Parathyroid adenoma (tissue), 2 donors: ENCODE measurements around the gene MARCHF11.

Source experiments
- H2AFZ ChIP-seq: fragments of 300-600 bp; sonication (generic); one replicate; pipeline ENCODE4 v1.7.0; 2017; ENCODE audit warnings: antibody characterized with exemption, mild to moderate bottlenecking
- H3K27ac ChIP-seq: fragments of 300-600 bp; sonication (generic); one replicate; pipeline ENCODE4 v1.7.0; 2017
- H3K27me3 ChIP-seq: fragments of 300-600 bp; sonication (generic); one replicate; pipeline ENCODE4 v1.7.0; 2017; ENCODE audit warnings: low read length; ENCODE audit not compliant: control insufficient read depth, insufficient read depth
- H3K36me3 ChIP-seq: fragments of 300-600 bp; sonication (generic); one replicate; pipeline ENCODE4 v1.7.0; 2017; ENCODE audit warnings: low read length; ENCODE audit not compliant: control insufficient read depth, insufficient read depth
- H3K4me1 ChIP-seq: fragments of 300-600 bp; sonication (generic); one replicate; pipeline ENCODE4 v1.7.0; 2017; ENCODE audit warnings: control low read depth
- H3K4me2 ChIP-seq: fragments of 300-600 bp; sonication (generic); one replicate; pipeline ENCODE4 v1.7.0; 2017; ENCODE audit warnings: low read length
- H3K4me3 ChIP-seq: fragments of 300-600 bp; sonication (generic); one replicate; pipeline ENCODE4 v1.7.0; 2017; ENCODE audit warnings: low read depth, low read length
- H3K79me2 ChIP-seq: fragments of 300-600 bp; sonication (generic); one replicate; pipeline ENCODE4 v1.7.0; 2017; ENCODE audit warnings: control low read depth
- H3K9ac ChIP-seq: fragments of 300-600 bp; sonication (generic); one replicate; pipeline ENCODE4 v1.7.0; 2017; ENCODE audit warnings: mild to moderate bottlenecking
- H3K9me3 ChIP-seq: fragments of 300-600 bp; sonication (generic); one replicate; pipeline ENCODE4 v1.7.0; 2017; ENCODE audit warnings: low read length; ENCODE audit not compliant: control insufficient read depth
- CTCF ChIP-seq: fragments of 300-600 bp; sonication (generic); IDR thresholded peaks from one replicate; pipeline ENCODE4 v1.7.0; 2017; ENCODE audit warnings: antibody characterized with exemption, mild to moderate bottlenecking
- donor health status: primary hyperparathyroidism.

Gene MARCHF11

GRCh38 chr5:16033187-16033925 lies 146.2 kb downstream of the MARCHF11 start:
- Histone ChIP-seq H3K36me3 (no peaks in the 10 kb centered on the region), H3K4me2 (no peak overlapping the region), H3K79me2 (no peaks in the 10 kb centered on the region), H3K27ac (no peak overlapping the region), H3K9me3 (no peaks in the 10 kb centered on the region), H2AFZ (no peak overlapping the region), H3K4me1 (no peaks in the 10 kb centered on the region), H3K27me3 (no peaks in the 10 kb centered on the region), H3K4me3 (no peak overlapping the region), H3K9ac (no peak overlapping the region)
- TF ChIP-seq CTCF: no peak

- Histone ChIP-seq H3K27me3 (no peaks in the 10 kb centered on the region), H3K36me3 (no peaks in the 10 kb centered on the region), H3K4me2 (no peak overlapping the region), H3K9ac (no peak overlapping the region), H3K27ac (no peak overlapping the region), H3K9me3 (no peaks in the 10 kb centered on the region), H3K4me1 (no peaks in the 10 kb centered on the region), H3K4me3 (no peak overlapping the region), H3K79me2 (no peaks in the 10 kb centered on the region), H2AFZ (no peak overlapping the region)
- no peak for TF ChIP-seq CTCF
Measured at GRCh38 chr5:16028708-16029107, 150.9 kb downstream of the MARCHF11 start.

- Histone ChIP-seq H3K4me1 (no peaks in the 10 kb centered on the region), H3K79me2 (no peaks in the 10 kb centered on the region)
- TF ChIP-seq CTCF: no peak
Measured at GRCh38 chr5:16025681-16026080, 153.9 kb downstream of the MARCHF11 start.

GRCh38 chr5:16018970-16019369 lies 160.6 kb downstream of the MARCHF11 start:
- no peak overlapping the region for H3K9ac ChIP-seq
- H3K4me1 ChIP-seq: no peaks in the 10 kb centered on the region
- H3K4me3 ChIP-seq: no peak overlapping the region
- no peak for TF ChIP-seq CTCF
- H3K27ac ChIP-seq: no peak overlapping the region
- H3K79me2 ChIP-seq: no peaks in the 10 kb centered on the region
- no peak overlapping the region for H2AFZ ChIP-seq
- H3K27me3 ChIP-seq: no peaks in the 10 kb centered on the region
- no peaks in the 10 kb centered on the region for H3K9me3 ChIP-seq
- H3K36me3 ChIP-seq: no peaks in the 10 kb centered on the region
- no peak overlapping the region for H3K4me2 ChIP-seq

More at GRCh38 chr5:16025681-16026080, 153.9 kb downstream of the MARCHF11 start:
- Histone ChIP-seq H3K36me3 (no peaks in the 10 kb centered on the region), H3K27ac (no peak overlapping the region), H3K27me3 (no peaks in the 10 kb centered on the region), H3K9ac (no peak overlapping the region), H3K4me2 (no peak overlapping the region), H2AFZ (no peak overlapping the region), H3K9me3 (no peaks in the 10 kb centered on the region), H3K4me3 (no peak overlapping the region)

GRCh38 chr5:16017720-16018119 lies 161.9 kb downstream of the MARCHF11 start:
- Histone ChIP-seq H3K4me1 (no peaks in the 10 kb centered on the region), H3K27me3 (no peaks in the 10 kb centered on the region), H3K9me3 (no peaks in the 10 kb centered on the region), H3K79me2 (no peaks in the 10 kb centered on the region), H3K36me3 (no peaks in the 10 kb centered on the region), H3K27ac (no peak overlapping the region), H3K4me2 (no peak overlapping the region), H2AFZ (no peak overlapping the region), H3K9ac (no peak overlapping the region), H3K4me3 (no peak overlapping the region)
- no peak for TF ChIP-seq CTCF
